SK-N-SH (cell line): ENCODE measurements around the gene PLXNB1.

Source experiments
- GABPA ChIP-seq: IDR thresholded peaks from 2 replicates; pipeline ENCODE4 v1.4.0; 2012; ENCODE audit warnings: low read depth, mild to moderate bottlenecking
- NRF1 ChIP-seq: IDR thresholded peaks from 2 replicates; pipeline ENCODE4 v1.6.1; 2012; ENCODE audit warnings: low read depth, mild to moderate bottlenecking, low read length
- POLR2AphosphoS5 ChIP-seq: IDR thresholded peaks from 2 replicates; pipeline ENCODE4 v1.6.1; 2012; ENCODE audit warnings: low read depth, low read length
- SIN3A ChIP-seq: IDR thresholded peaks from 2 replicates; pipeline ENCODE4 v1.6.1; 2012; ENCODE audit warnings: low read depth, mild to moderate bottlenecking, low read length, moderate library complexity, borderline replicate concordance
- TF ChIP-seq, protein P1 (sequence below): IDR thresholded peaks from 2 replicates; pipeline ENCODE4 v1.6.1; 2012; ENCODE audit warnings: mild to moderate bottlenecking, low read depth, low read length, moderate library complexity
- TF ChIP-seq, protein P2 (sequence below): fragments of 200-600 bp; sonication (generic); IDR thresholded peaks from 2 replicates; pipeline ENCODE4 v1.6.1; 2017; ENCODE audit warnings: antibody characterized with exemption, mild to moderate bottlenecking, moderate library complexity

DNA sequence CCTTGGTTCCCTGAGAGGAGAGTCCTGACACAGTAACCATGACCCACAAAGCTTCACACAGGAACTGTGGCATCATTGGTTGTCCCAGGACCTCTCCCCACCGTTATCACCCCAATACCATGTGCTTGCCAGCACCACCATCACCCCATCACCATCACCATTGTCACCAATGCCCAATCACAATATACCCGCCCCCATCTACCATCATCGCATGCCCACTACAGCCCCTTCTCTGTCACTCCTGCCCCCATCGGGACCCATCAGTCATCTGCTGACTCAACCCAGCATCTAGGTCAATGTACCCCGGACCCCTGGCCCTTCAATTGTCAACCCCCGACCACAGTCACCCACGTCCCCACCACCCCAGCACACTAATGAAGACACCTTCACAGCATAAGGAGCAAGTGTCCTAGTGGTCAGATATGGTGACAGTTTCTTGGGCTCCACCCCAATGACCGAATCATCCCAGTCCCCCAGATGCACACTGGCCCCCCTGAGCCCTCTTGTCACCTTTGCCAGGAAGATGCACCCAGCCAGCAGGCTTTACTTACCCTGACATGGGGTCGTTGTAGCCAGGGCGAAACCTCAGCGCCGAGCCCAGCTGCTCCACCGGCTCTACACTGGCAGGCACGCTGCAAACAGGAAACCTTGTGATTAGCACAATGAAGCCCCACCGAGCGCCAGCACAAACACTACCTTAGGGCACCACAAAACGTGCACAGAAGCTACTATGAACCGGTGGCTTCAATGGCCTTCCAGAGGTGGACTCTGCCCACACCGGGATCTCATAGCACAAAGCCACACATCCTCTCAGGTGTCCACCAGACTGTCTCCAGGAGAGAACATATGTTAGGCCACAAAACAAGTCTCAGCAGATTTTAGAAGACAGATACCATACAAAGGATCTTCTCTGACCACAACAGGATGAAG lies 49.0 kb upstream of the PLXNB1 start:
- TF ChIP-seq, protein P1, sequence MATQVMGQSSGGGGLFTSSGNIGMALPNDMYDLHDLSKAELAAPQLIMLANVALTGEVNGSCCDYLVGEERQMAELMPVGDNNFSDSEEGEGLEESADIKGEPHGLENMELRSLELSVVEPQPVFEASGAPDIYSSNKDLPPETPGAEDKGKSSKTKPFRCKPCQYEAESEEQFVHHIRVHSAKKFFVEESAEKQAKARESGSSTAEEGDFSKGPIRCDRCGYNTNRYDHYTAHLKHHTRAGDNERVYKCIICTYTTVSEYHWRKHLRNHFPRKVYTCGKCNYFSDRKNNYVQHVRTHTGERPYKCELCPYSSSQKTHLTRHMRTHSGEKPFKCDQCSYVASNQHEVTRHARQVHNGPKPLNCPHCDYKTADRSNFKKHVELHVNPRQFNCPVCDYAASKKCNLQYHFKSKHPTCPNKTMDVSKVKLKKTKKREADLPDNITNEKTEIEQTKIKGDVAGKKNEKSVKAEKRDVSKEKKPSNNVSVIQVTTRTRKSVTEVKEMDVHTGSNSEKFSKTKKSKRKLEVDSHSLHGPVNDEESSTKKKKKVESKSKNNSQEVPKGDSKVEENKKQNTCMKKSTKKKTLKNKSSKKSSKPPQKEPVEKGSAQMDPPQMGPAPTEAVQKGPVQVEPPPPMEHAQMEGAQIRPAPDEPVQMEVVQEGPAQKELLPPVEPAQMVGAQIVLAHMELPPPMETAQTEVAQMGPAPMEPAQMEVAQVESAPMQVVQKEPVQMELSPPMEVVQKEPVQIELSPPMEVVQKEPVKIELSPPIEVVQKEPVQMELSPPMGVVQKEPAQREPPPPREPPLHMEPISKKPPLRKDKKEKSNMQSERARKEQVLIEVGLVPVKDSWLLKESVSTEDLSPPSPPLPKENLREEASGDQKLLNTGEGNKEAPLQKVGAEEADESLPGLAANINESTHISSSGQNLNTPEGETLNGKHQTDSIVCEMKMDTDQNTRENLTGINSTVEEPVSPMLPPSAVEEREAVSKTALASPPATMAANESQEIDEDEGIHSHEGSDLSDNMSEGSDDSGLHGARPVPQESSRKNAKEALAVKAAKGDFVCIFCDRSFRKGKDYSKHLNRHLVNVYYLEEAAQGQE = no peak
- TF ChIP-seq, protein P2, sequence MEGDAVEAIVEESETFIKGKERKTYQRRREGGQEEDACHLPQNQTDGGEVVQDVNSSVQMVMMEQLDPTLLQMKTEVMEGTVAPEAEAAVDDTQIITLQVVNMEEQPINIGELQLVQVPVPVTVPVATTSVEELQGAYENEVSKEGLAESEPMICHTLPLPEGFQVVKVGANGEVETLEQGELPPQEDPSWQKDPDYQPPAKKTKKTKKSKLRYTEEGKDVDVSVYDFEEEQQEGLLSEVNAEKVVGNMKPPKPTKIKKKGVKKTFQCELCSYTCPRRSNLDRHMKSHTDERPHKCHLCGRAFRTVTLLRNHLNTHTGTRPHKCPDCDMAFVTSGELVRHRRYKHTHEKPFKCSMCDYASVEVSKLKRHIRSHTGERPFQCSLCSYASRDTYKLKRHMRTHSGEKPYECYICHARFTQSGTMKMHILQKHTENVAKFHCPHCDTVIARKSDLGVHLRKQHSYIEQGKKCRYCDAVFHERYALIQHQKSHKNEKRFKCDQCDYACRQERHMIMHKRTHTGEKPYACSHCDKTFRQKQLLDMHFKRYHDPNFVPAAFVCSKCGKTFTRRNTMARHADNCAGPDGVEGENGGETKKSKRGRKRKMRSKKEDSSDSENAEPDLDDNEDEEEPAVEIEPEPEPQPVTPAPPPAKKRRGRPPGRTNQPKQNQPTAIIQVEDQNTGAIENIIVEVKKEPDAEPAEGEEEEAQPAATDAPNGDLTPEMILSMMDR = no peak
- TF ChIP-seq NRF1 = no peak
- no peak for TF ChIP-seq POLR2AphosphoS5
- TF ChIP-seq GABPA = no peak
- TF ChIP-seq SIN3A = no peak
